HCT116 (cell line): Measurements from ENCODE around the gene ATP2B1. TPM values are rescaled to one million over a fixed set of nuclear protein-coding genes. Genes with fewer than 3 reads are reported as not detected.

ENCODE experiments used
- ATAC-seq: fragments of 200-7000 bp; cut with Tn5 transposase; 2 replicates; pipeline ENCODE4 v1.9.1; 2020; ENCODE audit warnings: mild to moderate bottlenecking, moderate library complexity
- BruUV-seq: library from RNA; stranded (reverse); fragments of 400-500 nt; replicated peaks from 2 replicates; lab custom pipeline; 2021; lab: Mats Ljungman, UMichigan
- CTCF ChIA-PET: fragments of 300-600 bp; sonication (Branson Sonifier 250); formaldehyde crosslinking; loops from one replicate; lab custom pipeline; 2021; ENCODE audit warnings: antibody characterized with exemption; lab: Charles Lee
- POLR2A ChIA-PET: fragments of 300-600, 350-600 bp; sonication (Branson Sonifier 250); formaldehyde crosslinking; loops from one replicate; lab custom pipeline; 2021; ENCODE audit warnings: antibody characterized with exemption; lab: Charles Lee
- RAD21 ChIA-PET, 2 experiments: fragments of 300-600 bp; sonication (Branson Sonifier 250); formaldehyde crosslinking; loops; one replicate each; lab custom pipeline; 2023; ENCODE audit warnings: low total read pairs in 2 of 2; ENCODE audit not compliant: uncharacterized antibody in 2 of 2, unreplicated experiment in 2 of 2, low non-redundant PET in 1 of 2; lab: Charles Lee
- DNase-seq: peaks from one replicate; pipeline ENCODE4 v3.0.0-alpha.2; 2010; ENCODE audit warnings: low read depth, low spot score
- H2AFZ ChIP-seq: fragments of 200-600 bp; shearing (Covaris generic), sonication (generic); 2 replicates; pipeline ENCODE4 v1.6.1; 2017; ENCODE audit warnings: low read depth, mixed run types, mixed read lengths, antibody characterized with exemption, low read length; ENCODE audit not compliant: poor library complexity, severe bottlenecking
- H3K27ac ChIP-seq: 2 replicates; pipeline ENCODE4 v1.5.1; 2012; ENCODE audit warnings: low read depth, low read length
- H3K27me3 ChIP-seq: fragments of 200-600 bp; sonication (generic); 2 replicates; pipeline ENCODE4 v1.6.1; 2016; ENCODE audit warnings: mixed run types, low read length, mixed read lengths; ENCODE audit not compliant: insufficient read depth
- H3K36me3 ChIP-seq, 2 experiments: fragments of 200-500 bp in 1 of 2; fragments of 200-600 bp in 1 of 2; sonication (Bioruptor generic) in 1 of 2; sonication (generic) in 1 of 2; 2 replicates each; pipeline versions ENCODE4 v1.5.1 to v1.6.1; 2014 to 2016; ENCODE audit warnings: low read length in 2 of 2, inconsistent platforms in 1 of 2, mixed read lengths in 1 of 2, mixed run types in 1 of 2; ENCODE audit not compliant: insufficient read depth in 2 of 2, control insufficient read depth in 1 of 2
- H3K4me1 ChIP-seq, 2 experiments: fragments of 200-600 bp in 1 of 2; sonication (generic) in 1 of 2; 2 replicates each; pipeline versions ENCODE4 v1.5.1 to v1.6.1; 2012 to 2017; ENCODE audit warnings: low read length in 2 of 2, inconsistent platforms in 1 of 2, mild to moderate bottlenecking in 1 of 2, mixed read lengths in 1 of 2, mixed run types in 1 of 2, moderate library complexity in 1 of 2; ENCODE audit not compliant: insufficient read depth in 2 of 2, control insufficient read depth in 1 of 2
- H3K4me2 ChIP-seq: fragments of 200-600 bp; sonication (generic); 2 replicates; pipeline ENCODE4 v1.6.1; 2017; ENCODE audit warnings: mixed run types, low read length, mixed read lengths
- H3K4me3 ChIP-seq, 2 experiments: fragments of 200-600 bp in 1 of 2; sonication (generic) in 1 of 2; replicated peaks in 1 of 2; 2 replicates each; pipeline ENCODE4 v1.5.1; 2011 to 2016; ENCODE audit warnings: low read length in 2 of 2, control low read depth in 1 of 2, low read depth in 1 of 2, mild to moderate bottlenecking in 1 of 2, mixed read lengths in 1 of 2, mixed run types in 1 of 2
- H3K79me2 ChIP-seq: fragments of 200-600 bp; sonication (generic); 2 replicates; pipeline ENCODE4 v1.6.1; 2017; ENCODE audit warnings: mild to moderate bottlenecking, mixed run types, low read length, moderate library complexity, mixed read lengths; ENCODE audit not compliant: insufficient read depth
- H3K9ac ChIP-seq: fragments of 200-600 bp; sonication (generic); 2 replicates; pipeline ENCODE4 v1.6.1; 2016; ENCODE audit warnings: low read length, mixed read lengths
- H3K9me2 ChIP-seq: fragments of 200-600 bp; sonication (generic), shearing (Covaris generic); 2 replicates; pipeline ENCODE4 v1.6.1; 2017; ENCODE audit warnings: mixed run types, mild to moderate bottlenecking, moderate library complexity; ENCODE audit not compliant: insufficient read depth
- H3K9me3 ChIP-seq, 2 experiments: fragments of 200-500 bp in 1 of 2; fragments of 200-600 bp in 1 of 2; sonication (Bioruptor generic) in 1 of 2; sonication (generic) in 1 of 2; 2 replicates each; pipeline ENCODE4 v1.6.1; 2014 to 2017; ENCODE audit warnings: low read length in 2 of 2, mixed read lengths in 2 of 2, inconsistent platforms in 1 of 2, low read depth in 1 of 2, mild to moderate bottlenecking in 1 of 2, mixed run types in 1 of 2, moderate library complexity in 1 of 2; ENCODE audit not compliant: control insufficient read depth in 1 of 2, insufficient read depth in 1 of 2
- H4K20me1 ChIP-seq: fragments of 200-600 bp; sonication (generic), shearing (Covaris generic); 2 replicates; pipeline ENCODE4 v1.6.1; 2017; ENCODE audit warnings: mixed run types, mild to moderate bottlenecking, moderate library complexity; ENCODE audit not compliant: insufficient read depth
- ATF3 ChIP-seq: IDR thresholded peaks from 2 replicates; pipeline ENCODE4 v1.6.1; 2012
- CTCF ChIP-seq, 3 experiments: fragments of 200-600 bp in 1 of 3; sonication (generic) in 1 of 3; IDR thresholded peaks in 2 of 3; conservative IDR thresholded peaks in 1 of 3; 2 replicates each; pipeline ENCODE4 v1.5.1; 2012 to 2017; ENCODE audit warnings: low read depth in 2 of 3, low read length in 2 of 3, antibody characterized with exemption in 1 of 3, borderline replicate concordance in 1 of 3, control low read depth in 1 of 3, mild to moderate bottlenecking in 1 of 3, mixed read lengths in 1 of 3, mixed run types in 1 of 3, moderate library complexity in 1 of 3; ENCODE audit not compliant: insufficient read depth in 1 of 3
- EGR1 ChIP-seq: IDR thresholded peaks from 2 replicates; pipeline ENCODE4 v1.6.1; 2012; ENCODE audit warnings: low read depth
- ELF1 ChIP-seq: IDR thresholded peaks from 2 replicates; pipeline ENCODE4 v1.6.1; 2012; ENCODE audit warnings: low read depth, borderline replicate concordance
- EZH2 ChIP-seq: fragments of 200-600 bp; sonication (generic); IDR thresholded peaks from 2 replicates; pipeline ENCODE4 v1.6.1; 2017; ENCODE audit warnings: antibody characterized with exemption, mixed run types
- EZH2phosphoT487 ChIP-seq: fragments of 200-600 bp; IDR thresholded peaks from 2 replicates; pipeline ENCODE4 v1.6.1; 2018; ENCODE audit warnings: antibody characterized with exemption, borderline replicate concordance
- FOSL1 ChIP-seq: IDR thresholded peaks from 2 replicates; pipeline ENCODE4 v1.6.1; 2012; ENCODE audit warnings: low read depth
- MAX ChIP-seq: IDR thresholded peaks from 2 replicates; pipeline ENCODE4 v1.6.1; 2012
- POLR2AphosphoS5 ChIP-seq: IDR thresholded peaks from 2 replicates; pipeline ENCODE4 v1.6.1; 2011; ENCODE audit warnings: mild to moderate bottlenecking, low read depth, low read length, moderate library complexity
- RAD21 ChIP-seq: IDR thresholded peaks from 2 replicates; pipeline ENCODE4 v1.6.1; 2012; ENCODE audit warnings: low read depth, mild to moderate bottlenecking
- SP1 ChIP-seq: IDR thresholded peaks from 2 replicates; pipeline ENCODE4 v1.6.1; 2012; ENCODE audit warnings: low read depth
- SRF ChIP-seq: IDR thresholded peaks from 2 replicates; pipeline ENCODE4 v1.6.1; 2012; ENCODE audit warnings: low read depth
- TCF7L2 ChIP-seq: IDR thresholded peaks from 2 replicates; pipeline ENCODE4 v1.7.0; 2011; ENCODE audit warnings: borderline replicate concordance, inconsistent platforms; ENCODE audit not compliant: insufficient read depth, insufficient read length; ENCODE audit errors: extremely low read depth
- ZFX ChIP-seq: fragments of 450-650 bp; IDR thresholded peaks from 2 replicates; pipeline ENCODE4 v1.6.1; 2017
- ZNF274 ChIP-seq: fragments of 200-500 bp; sonication (Bioruptor generic); IDR thresholded peaks from 2 replicates; pipeline ENCODE4 v1.6.1; 2014; ENCODE audit warnings: mild to moderate bottlenecking, low read depth, low read length, inconsistent platforms
- intact Hi-C: fragments of 100-400 bp; cut with micrococcal nuclease; formaldehyde crosslinking; loops from 2 replicates; pipeline ENCODE4 v1.10.0; 2022
- total RNA-seq: library from RNA; stranded (reverse); gene quantifications from one replicate; pipeline ENCODE4 v1.2.1, GENCODE V29; 2021; ENCODE audit not compliant: unreplicated experiment

The ATP2B1 gene
- total RNA-seq, 1 experiment from 2014 or later: 62.4 TPM

DNA sequence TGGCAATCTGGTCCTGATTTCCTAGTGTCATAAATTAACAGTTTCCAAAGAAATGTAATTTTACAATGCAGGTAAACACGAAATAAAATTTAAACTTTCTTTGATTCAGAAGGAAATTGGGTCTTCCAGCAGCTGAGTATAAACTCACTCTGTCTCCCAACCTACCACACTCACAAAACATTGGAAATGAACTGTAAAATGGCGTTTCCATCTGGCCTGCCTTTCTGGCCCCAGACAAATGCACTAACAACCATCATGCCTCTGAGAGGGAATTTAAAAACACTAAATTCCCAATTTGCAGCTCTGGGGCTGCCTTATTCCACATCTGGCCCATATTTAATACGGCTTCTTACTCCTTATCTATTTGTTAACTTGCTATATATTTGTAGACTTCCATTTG lies 19.3 kb downstream of the ATP2B1 start:
- ATAC-seq: no peak
- no TSS peak for BruUV-seq
- no peaks in the 10 kb centered on the region for H3K4me1 ChIP-seq
- peaks cover 100% of the 10 kb centered on the region for H3K79me2 ChIP-seq
- no peaks in the 10 kb centered on the region for H3K27me3 ChIP-seq
- H3K9me2 ChIP-seq: no peaks in the 10 kb centered on the region
- H3K27ac ChIP-seq: no peak overlapping the region
- no peak overlapping the region for H3K9ac ChIP-seq
- ChIA-PET CTCF (no interaction called here), RAD21 (no interaction called here), POLR2A (interaction anchor here (1.4 kb wide), 1 partner anchor 20 kb away, joined by 4 read pairs; the partner anchor contains the start of gene ATP2B1)
- no peak overlapping the region for H3K4me2 ChIP-seq
- H3K36me3 ChIP-seq: no peaks in the 10 kb centered on the region
- H2AFZ ChIP-seq: no peak overlapping the region
- no peak for DNase-seq
- H3K4me3 ChIP-seq: no peak overlapping the region
- peaks cover 14% of the 10 kb centered on the region; the same call in 1 of the 2 replicates for H4K20me1 ChIP-seq
- no peak for TF ChIP-seq POLR2AphosphoS5
- TF ChIP-seq ELF1: no peak
- TF ChIP-seq EZH2phosphoT487: no peak
- no peak for TF ChIP-seq SRF
- TF ChIP-seq ZFX: no peak
- TF ChIP-seq EGR1: no peak
- TF ChIP-seq MAX: no peak
- no peak for TF ChIP-seq EZH2
- no peak for TF ChIP-seq CTCF (IDR thresholded peaks at IDR 0.05 in 2 of 3, conservative IDR thresholded peaks at IDR 0.05 in 1 of 3; ENCODE audit: borderline replicate concordance in 1 of 3, insufficient read depth in 1 of 3, low read depth in 2 of 3, low read length in 2 of 3)
- no peak for TF ChIP-seq ZNF274
- no peak for TF ChIP-seq SP1
- no peak for TF ChIP-seq TCF7L2
- no peak for TF ChIP-seq ATF3
- TF ChIP-seq FOSL1: no peak
- no peak for TF ChIP-seq RAD21
- H3K9me3 ChIP-seq: no peaks in the 10 kb centered on the region
- intact Hi-C loops: no loop called here
